ENCODE measurements around the gene GDF15. TPM values are rescaled to one million over a fixed set of nuclear protein-coding genes. Genes with fewer than 3 reads are reported as not detected.
"Not testable (repeated sequence)": the region's sequence is repeated elsewhere in the genome, so short reads cannot be mapped to it uniquely, and the experiment has no call there.

GDF15 gene
- total RNA-seq, 2 donors from 2014 or later = 40.5 to 86.1 TPM

- intact Hi-C loops (cut with DNase I) = no loop called here
- WGBS, 2 donors = 14 to 19% methylated on average over 6 of the region's 6 CpGs
- Histone ChIP-seq H3K9me3 (no peaks in the 10 kb centered on the region), H3K4me1 (peaks cover 80% of the 10 kb centered on the region), H3K27ac (peak overlapping the region; percentile 73 to 97 (median 93)), H3K4me3 (no peak overlapping the region), H3K36me3 (replicated peaks in 1 of 2; ENCODE audit: insufficient read depth in 1 of 2, low read depth in 2 of 2) (no peaks in the 10 kb centered on the region), H3K27me3 (no peaks in the 10 kb centered on the region)
- TF ChIP-seq CTCF (IDR thresholded peaks at IDR 0.05) = no peak
- peak in 2 of 3 donors; percentile 27 to 43 for TF ChIP-seq POLR2A (IDR thresholded peaks at IDR 0.05)
- peak; percentile 71 for ATAC-seq
- DNase-seq = peak; percentile 61 to 80 (median 65)
Observed at GRCh38 chr19:18377026-18377425, 8.9 kb upstream of the GDF15 start.

- peak; percentile 96 to 98 (median 98) for DNase-seq
- no peaks in the 10 kb centered on the region for H3K36me3 ChIP-seq (replicated peaks in 1 of 2; ENCODE audit: insufficient read depth in 1 of 2, low read depth in 2 of 2)
- intact Hi-C loops (cut with DNase I) = no loop called here
- no peak overlapping the region for H3K4me3 ChIP-seq
- 26 to 27% methylated on average over 21 to 22 of the region's 22 CpGs for WGBS, 2 donors
- no peaks in the 10 kb centered on the region for H3K27me3 ChIP-seq
- H3K9me3 ChIP-seq = no peaks in the 10 kb centered on the region
- peak overlapping the region; percentile 90 to 97 (median 93) for H3K27ac ChIP-seq
- TF ChIP-seq CTCF (IDR thresholded peaks at IDR 0.05) (peak in 2 of 7 experiments; percentile 5 to 9), POLR2A (IDR thresholded peaks at IDR 0.05) (peak in 2 of 3 donors; percentile 13 to 15)
- peak; percentile 88 for ATAC-seq
- H3K4me1 ChIP-seq = peaks cover 78% of the 10 kb centered on the region
Observed at GRCh38 chr19:18379803-18380747, 5.9 kb upstream of the GDF15 start.

- Histone ChIP-seq H3K4me3 (no peak overlapping the region), H3K27ac (peak overlapping the region; percentile 90 to 97 (median 93)), H3K9me3 (no peaks in the 10 kb centered on the region), H3K27me3 (no peaks in the 10 kb centered on the region), H3K4me1 (peaks cover 78% of the 10 kb centered on the region), H3K36me3 (replicated peaks in 1 of 2; ENCODE audit: insufficient read depth in 1 of 2, low read depth in 2 of 2) (no peaks in the 10 kb centered on the region)
- intact Hi-C loops (cut with DNase I) = no loop called here
- ATAC-seq = no peak
- no peak for TF ChIP-seq CTCF (IDR thresholded peaks at IDR 0.05)
- no peak for TF ChIP-seq POLR2A (IDR thresholded peaks at IDR 0.05)
- WGBS, 2 donors = 61 to 80% methylated on average over 3 of the region's 3 CpGs
- no peak for DNase-seq
Observed at GRCh38 chr19:18380843-18381242, 5.1 kb upstream of the GDF15 start.

- H3K27ac ChIP-seq; intact Hi-C loops (cut with DNase I); H3K4me3 ChIP-seq; H3K36me3 ChIP-seq (replicated peaks in 1 of 2; ENCODE audit: insufficient read depth in 1 of 2, low read depth in 2 of 2); H3K27me3 ChIP-seq; H3K9me3 ChIP-seq; ATAC-seq; DNase-seq: not testable (repeated sequence)
- peaks cover 80% of the 10 kb centered on the region for H3K4me1 ChIP-seq
- 89 to 95% methylated on average over 10 to 11 of the region's 11 CpGs for WGBS, 2 donors
Observed at GRCh38 chr19:18383622-18384021, 2.3 kb upstream of the GDF15 start.

- 43 to 50% methylated on average over 7 of the region's 7 CpGs for WGBS, 2 donors
- TF ChIP-seq POLR2A (IDR thresholded peaks at IDR 0.05) (no peak), CTCF (IDR thresholded peaks at IDR 0.05) (no peak)
- peak in 1 of 4 donors; percentile 44 for DNase-seq
- no peaks in the 10 kb centered on the region for H3K36me3 ChIP-seq (replicated peaks in 1 of 2; ENCODE audit: insufficient read depth in 1 of 2, low read depth in 2 of 2)
- H3K27ac ChIP-seq = peak overlapping the region; percentile 74 to 81 (median 76)
- H3K27me3 ChIP-seq = no peaks in the 10 kb centered on the region
- H3K4me1 ChIP-seq = peaks cover 73% of the 10 kb centered on the region
- ATAC-seq = no peak
- H3K4me3 ChIP-seq = no peak overlapping the region
- no peaks in the 10 kb centered on the region for H3K9me3 ChIP-seq
- intact Hi-C loops (cut with DNase I) = no loop called here
Observed at GRCh38 chr19:18384775-18385174, 1.2 kb upstream of the GDF15 start.
